Left kidney (tissue), 8 donors: ENCODE results near the gene FANCL. TPM values are rescaled to one million over a fixed set of nuclear protein-coding genes. Genes with fewer than 3 reads are reported as not detected.
"Not testable (repeated sequence)": the region's sequence is repeated elsewhere in the genome, so short reads cannot be mapped to it uniquely, and the experiment has no call there.

ENCODE experiments used
- DNase-seq: peaks from one replicate; pipeline ENCODE4 v3.0.0-alpha.2; 2013
- long read RNA-seq, 8 donors: transcript quantifications; one replicate each; lab custom pipeline, GENCODE V29; 2026
- polyA plus RNA-seq: library from polyadenylated mRNA; unstranded; fragments of 120-200 nt; gene quantifications from one replicate; pipeline ENCODE4 v1.2.1, GENCODE V29; 2013; ENCODE audit not compliant: insufficient read length

FANCL gene
- polyA plus RNA-seq, result 68.9 TPM
- long read RNA-seq, donor 1, transcript FANCL-202 (14 exons, 1,698 nt), result minor isoform, 5 of 12 reads
- long read RNA-seq, donor 1, transcript FANCL-201 (14 exons, 1,683 nt), result major isoform, 6 of 12 reads
- long read RNA-seq, donor 1, partial matches to known transcripts, result 0 of 12 reads
- long read RNA-seq, donor 1, other reads (novel, unspliced or antisense), result 0 of 12 reads
- long read RNA-seq, donor 2, partial matches to known transcripts, result 6 of 12 reads
- long read RNA-seq, donor 2, other reads (novel, unspliced or antisense), result 0 of 12 reads
- long read RNA-seq, donor 3, partial matches to known transcripts, result 5 of 12 reads
- long read RNA-seq, donor 3, other reads (novel, unspliced or antisense), result 0 of 12 reads
- long read RNA-seq, donor 4, partial matches to known transcripts, result 0 of 2 reads
- long read RNA-seq, donor 4, other reads (novel, unspliced or antisense), result 0 of 2 reads
- long read RNA-seq, donor 5, transcript FANCL-201 (14 exons, 1,683 nt), result major isoform, 15 of 20 reads
- long read RNA-seq, donor 5, partial matches to known transcripts, result 0 of 20 reads
- long read RNA-seq, donor 5, other reads (novel, unspliced or antisense), result 0 of 20 reads
- long read RNA-seq, donor 6, transcript FANCL-201 (14 exons, 1,683 nt), result major isoform, 10 of 12 reads
- long read RNA-seq, donor 6, partial matches to known transcripts, result 0 of 12 reads
- long read RNA-seq, donor 6, other reads (novel, unspliced or antisense), result 0 of 12 reads
- long read RNA-seq, donor 7, transcript FANCL-201 (14 exons, 1,683 nt), result major isoform, 8 of 26 reads
- long read RNA-seq, donor 7, transcript FANCL-202 (14 exons, 1,698 nt), result minor isoform, 5 of 26 reads
- long read RNA-seq, donor 7, partial matches to known transcripts, result 11 of 26 reads
- long read RNA-seq, donor 7, other reads (novel, unspliced or antisense), result 0 of 26 reads
- long read RNA-seq, donor 8, partial matches to known transcripts, result 0 of 4 reads
- long read RNA-seq, donor 8, other reads (novel, unspliced or antisense), result 0 of 4 reads

GRCh38 chr2:58240670-58241545, at the start of gene FANCL:
Gene FANCL (minus strand): TSS chr2:58241325. CDS start chr2:58241313, 12 bp downstream.
- DNase-seq, result peak; percentile 88

- DNase-seq, result no peak
Measured at GRCh38 chr2:58289029-58289428, 47.9 kb upstream of the FANCL start.

DNA sequence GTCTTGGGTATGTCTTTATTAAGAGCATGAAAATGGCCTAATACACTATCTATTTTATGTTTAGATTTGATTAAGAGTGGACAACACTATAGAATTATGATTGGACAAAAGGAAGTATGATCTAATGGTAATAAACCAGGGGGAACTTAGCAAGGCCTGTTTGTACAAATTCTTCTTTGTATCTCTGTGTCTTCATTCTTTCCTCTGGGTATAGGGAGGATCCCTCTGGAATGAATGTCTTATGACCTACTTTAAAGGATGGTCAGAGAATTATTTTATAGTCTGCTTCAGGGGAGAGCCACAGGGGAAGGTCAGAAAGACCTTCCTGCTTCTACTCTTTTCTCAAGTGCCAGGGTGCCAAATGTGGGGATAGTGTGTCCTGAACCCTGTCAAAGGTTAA, 42.8 kb upstream of the FANCL start:
- no peak for DNase-seq

- not testable (repeated sequence) for DNase-seq
Measured at GRCh38 chr2:58275144-58275543, 34.0 kb upstream of the FANCL start.

GRCh38 chr2:58271826-58272225, 30.7 kb upstream of the FANCL start:
- no peak for DNase-seq

- no peak for DNase-seq
Measured at GRCh38 chr2:58268685-58269084, 27.6 kb upstream of the FANCL start.

- DNase-seq, result no peak
Measured at GRCh38 chr2:58266211-58266610, 25.1 kb upstream of the FANCL start.

GRCh38 chr2:58261209-58261608, 20.1 kb upstream of the FANCL start:
- DNase-seq, result no peak

GRCh38 chr2:58258456-58258855, 17.3 kb upstream of the FANCL start:
- DNase-seq, result not testable (repeated sequence)

- DNase-seq, result not testable (repeated sequence)
Measured at GRCh38 chr2:58251331-58252201, 10.4 kb upstream of the FANCL start.

DNA sequence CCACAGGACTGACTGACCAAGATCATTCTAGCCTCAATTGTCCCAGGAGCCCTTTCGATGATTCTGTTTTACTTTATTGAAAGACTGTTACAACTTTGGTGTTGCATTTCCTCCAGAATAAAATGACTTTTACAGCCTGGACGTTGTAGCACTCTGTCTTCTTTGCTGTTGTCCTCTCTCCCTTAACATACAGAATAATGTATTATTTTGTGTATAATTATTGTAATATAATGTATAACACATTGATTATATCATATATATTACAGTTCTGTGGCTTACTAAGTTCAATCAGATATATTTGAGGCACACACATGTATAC, 380 bp upstream of the FANCL start:
- no peak for DNase-seq

- DNase-seq, result no peak
Measured at GRCh38 chr2:58239243-58239925, 1.7 kb downstream of the FANCL start.

- DNase-seq, result no peak
Measured at GRCh38 chr2:58237741-58238140, 3.4 kb downstream of the FANCL start.

DNA sequence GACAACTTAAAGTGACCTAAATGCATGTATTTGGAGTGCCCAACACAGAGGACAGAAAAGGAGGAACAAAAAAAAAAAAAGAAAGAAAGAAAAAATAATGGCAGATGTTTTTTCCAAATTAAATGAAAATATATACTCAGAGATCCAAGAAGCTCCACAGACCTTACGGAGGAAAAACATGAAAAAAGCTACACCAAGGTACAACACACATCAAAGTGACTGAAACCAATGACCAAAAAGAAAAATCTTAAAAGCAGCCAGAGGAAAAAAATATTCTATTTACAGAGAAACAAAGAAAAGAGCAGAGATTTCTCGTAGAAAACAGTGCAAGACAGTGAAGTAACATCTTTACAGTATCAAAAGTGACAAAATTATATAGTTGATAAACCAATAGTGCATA, 5.1 kb downstream of the FANCL start:
- DNase-seq, result no peak

GRCh38 chr2:58235170-58235569, 6.0 kb downstream of the FANCL start:
- DNase-seq, result no peak

DNA sequence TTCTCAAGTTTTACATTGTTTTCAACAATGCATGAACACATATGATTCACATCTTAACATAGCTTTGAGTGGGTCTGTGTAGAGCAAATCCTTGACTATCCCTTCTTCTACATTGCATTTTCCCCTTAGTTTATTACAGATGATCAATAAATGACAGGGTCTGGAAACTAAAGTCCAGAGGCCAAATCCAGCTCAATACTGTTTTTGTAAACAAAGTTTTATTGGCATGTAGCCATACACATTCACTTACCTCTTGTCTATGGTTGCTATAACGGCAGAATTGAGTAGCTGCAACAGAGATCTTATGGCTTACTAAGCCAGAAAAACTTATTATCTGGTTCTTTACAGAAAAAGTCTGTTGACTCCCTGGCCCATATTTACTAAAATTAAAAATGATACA, 12.8 kb downstream of the FANCL start:
- no peak for DNase-seq

- no peak for DNase-seq
Measured at GRCh38 chr2:58227171-58227917, 13.8 kb downstream of the FANCL start.

- no peak for DNase-seq
Measured at GRCh38 chr2:58221909-58222308, 19.2 kb downstream of the FANCL start.

GRCh38 chr2:58215429-58215828, 25.7 kb downstream of the FANCL start:
- no peak for DNase-seq
